DMS79 treated with DMSO at 0.1 percent for 48 hours (cell line): ENCODE data around the gene FBXW5.

Source experiments
- DNase-seq: peaks from one replicate; lab custom pipeline; 2025; lab: John Stamatoyannopoulos, UW

The FBXW5 gene

DNA sequence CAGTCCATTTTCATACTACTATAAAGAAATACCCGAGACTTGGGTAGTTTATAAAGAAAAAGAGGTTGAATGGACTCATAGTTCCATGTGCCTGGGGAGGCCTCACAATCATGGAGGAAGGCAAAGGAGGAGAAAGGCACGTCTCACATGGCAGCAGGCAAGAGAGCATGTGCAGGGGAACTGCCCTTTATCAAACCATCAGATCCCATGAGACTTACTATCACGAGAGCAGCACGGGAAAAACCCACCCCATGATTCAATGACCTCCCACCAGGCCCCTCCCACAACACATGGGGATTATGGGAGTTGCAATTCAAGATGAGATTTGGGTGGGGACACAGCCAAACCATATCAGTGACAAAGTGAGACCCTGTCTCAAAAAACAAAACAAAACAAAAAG is 38.3 kb downstream of the FBXW5 start:
- no peak for DNase-seq

DNA sequence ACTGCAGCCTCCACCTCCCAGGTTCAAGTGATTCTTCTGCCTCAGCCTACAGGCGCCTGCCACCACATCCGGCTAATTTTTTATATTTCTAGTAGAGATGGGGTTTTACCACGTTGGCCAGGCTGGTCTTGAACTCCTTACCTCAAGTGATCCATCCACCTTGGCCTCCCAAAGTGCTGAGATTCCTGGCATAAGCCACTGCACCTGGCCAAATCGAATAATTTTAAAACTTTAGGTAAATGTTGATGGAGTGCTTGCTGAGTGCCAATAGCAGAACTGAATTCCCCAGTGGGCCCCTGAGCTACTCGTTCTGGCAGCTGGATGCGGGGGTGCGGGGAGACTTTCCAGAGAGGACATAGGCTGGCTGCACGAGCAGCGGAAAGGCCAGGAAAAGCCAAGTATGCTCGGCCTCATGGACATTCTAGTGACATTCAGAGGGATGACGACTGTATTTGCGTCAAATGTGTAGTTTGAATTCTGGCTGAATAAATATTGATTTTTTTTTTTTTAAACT is 41.4 kb downstream of the FBXW5 start:
- DNase-seq: no peak

DNA sequence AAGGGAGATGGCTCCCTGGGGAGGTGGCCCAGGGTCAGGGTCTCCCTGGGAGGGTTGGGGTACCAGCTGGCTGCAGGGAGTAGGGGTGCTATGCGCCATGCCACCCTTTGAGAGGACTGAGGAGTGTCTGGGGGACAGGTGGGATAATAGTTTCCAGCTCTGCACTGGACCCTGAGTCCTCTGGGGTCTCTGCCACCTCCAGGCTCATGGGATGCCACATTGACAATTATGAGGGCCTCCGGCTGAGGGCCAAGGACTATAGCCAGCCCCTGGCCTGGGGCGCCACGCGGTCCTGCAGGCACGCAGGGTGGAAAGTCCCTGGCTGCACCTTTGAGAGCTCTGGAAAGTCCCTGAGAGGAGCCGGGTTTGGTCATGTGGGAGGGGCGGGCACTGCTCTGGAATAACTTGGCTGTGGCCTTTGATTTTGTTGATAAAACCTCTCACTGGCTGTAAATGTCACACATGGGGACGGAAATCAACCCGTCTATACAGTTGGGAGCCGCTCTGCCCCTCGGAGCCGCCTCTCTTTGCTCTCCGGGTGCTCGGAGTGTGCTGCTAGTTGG is 42.2 kb downstream of the FBXW5 start:
- no peak for DNase-seq

DNA sequence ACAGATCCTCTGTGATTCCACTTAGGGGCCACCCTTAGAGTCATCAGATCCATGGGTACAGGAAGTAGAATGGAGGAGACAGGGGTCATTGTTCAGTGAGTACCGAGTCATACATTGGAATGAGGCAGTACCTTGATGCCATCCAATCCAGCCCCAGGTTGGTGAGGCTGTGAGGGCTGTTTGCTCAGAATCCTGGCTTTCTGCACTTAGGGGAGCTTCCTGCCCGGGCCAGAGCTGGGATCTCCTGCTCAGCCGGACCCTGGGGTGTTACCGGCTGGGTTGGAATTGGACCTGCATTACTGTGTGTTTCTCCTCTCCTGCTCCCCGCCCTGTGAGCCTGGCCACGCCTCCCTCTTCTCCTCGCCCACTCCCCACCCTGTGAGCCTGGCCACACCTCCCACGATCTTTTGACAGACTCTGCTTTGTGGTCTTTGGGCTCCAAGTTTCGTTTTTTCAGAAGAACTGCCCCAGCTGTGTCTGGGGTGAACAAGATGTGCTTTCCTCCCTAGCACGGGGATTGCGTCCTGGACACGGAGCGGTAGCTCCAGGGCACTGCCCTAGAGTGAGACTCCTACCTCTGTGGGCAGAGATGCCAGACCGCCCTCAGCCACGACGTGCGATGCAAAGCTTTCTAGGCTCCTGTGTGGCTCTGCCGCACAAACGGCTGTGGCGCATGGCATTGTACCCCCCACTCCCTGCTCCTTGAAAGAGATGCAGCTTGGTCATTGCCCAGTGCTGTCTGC is 42.9 kb downstream of the FBXW5 start:
- DNase-seq: no peak

DNA sequence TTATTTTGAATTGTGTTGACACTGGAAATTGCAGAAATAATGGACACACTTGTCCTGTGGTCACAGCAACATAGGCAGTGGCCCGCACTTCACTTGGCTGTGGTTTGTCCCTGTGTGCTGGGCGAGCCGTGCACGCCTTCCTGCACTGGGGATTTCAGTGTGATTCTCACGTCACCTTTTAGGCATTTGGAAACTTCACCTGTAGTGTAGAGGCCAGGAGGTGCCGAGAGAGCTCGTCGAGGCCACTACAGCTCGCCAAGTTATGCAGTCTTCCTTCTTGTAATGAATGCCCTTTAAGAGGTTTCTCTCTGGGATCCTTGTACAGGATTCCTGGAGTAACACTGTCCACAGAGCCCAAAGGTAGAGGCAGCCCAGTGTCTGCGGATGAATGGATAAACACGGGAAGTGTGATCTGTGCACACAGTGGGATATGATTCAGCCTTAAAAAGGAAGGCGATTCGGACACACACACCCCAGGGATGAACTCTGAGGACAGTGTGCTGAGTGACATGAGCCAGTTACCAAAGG is 43.5 kb downstream of the FBXW5 start:
- no peak for DNase-seq

DNA sequence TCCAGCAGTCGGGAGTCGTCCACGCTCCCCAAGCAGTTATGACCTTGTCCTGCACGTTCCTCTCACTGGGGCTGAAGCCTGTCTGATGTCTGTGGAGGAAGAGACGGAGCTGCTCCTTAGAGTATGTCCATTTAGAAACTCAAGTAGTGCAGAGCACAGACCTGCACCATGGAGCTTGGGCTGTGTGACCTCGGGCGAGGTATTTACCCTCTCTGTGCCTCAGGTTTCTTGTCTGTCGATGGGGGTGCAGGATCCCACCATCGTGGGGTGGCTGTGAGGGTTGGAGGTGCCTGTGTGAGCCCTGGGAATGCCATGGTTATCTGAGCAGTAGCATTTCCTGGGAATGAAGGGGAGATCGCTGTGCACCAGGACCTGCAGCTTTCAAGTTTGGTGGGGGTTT is 44.0 kb downstream of the FBXW5 start:
- DNase-seq: no peak

DNA sequence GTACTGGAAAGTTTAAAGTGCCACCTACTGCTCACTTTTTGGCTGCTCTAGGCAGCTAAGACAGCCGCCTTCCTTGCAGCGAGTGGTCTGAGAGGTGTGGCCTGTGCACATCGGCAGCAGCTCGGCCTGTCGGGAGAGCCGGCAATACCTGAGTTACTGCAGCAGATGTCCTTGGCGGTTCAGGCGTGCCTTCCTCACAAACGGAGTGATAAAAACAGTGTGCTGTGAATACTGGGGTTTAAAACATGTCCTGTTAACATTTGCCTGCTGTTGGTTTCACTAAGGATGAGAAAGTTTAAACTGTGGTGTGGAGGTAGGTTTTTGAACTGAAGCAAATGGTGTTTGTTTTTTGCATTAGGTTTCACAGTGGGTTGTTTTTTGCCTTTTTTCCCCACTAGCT is 45.3 kb downstream of the FBXW5 start:
- DNase-seq: no peak

DNA sequence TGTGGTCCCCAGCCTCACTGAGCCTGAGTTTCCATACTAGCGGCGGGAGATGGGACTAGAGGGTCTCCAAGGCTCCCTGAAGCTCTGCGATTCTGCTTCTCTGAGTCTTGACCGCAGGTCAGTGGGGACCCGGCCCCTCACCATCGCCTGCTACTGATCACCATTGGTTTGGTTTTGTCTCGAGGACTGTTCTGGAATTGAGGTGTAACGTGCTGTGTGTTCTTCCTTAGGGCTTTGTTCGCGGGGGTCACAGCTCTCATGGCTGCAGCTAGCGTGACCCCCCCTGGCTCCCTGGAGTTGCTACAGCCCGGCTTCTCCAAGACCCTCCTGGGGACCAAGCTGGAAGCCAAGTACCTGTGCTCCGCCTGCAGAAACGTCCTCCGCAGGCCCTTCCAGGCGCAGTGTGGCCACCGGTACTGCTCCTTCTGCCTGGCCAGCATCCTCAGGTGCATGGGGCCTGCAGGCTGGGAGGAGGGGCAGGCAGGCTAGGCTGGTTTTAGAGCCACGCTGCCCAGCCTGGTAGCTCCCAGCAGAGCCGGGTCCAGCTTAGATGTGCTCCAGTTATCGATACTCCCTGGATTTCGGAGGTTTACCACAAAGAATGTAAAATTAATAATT is 45.9 kb downstream of the FBXW5 start:
- no peak for DNase-seq

DNA sequence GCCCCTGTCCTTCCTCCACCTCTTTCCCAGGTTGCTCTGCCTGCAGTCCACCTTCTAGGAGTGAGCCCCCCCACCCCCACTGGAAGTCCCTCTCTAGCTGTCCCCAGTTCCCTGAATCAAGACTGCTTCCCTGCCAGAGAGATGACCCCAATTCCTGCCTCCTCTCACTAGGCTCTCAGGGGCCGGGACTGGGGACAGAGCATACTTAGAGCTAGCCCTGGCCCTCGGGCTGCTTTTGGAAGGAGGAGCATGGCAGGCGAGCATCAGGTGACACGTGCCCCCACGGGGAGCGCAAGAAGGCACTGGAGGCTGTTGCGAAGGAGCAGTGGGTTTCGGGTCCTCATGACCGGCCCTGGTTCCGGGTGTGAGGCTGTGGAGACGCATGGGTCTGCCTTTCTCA is 48.5 kb downstream of the FBXW5 start:
- DNase-seq: no peak

DNA sequence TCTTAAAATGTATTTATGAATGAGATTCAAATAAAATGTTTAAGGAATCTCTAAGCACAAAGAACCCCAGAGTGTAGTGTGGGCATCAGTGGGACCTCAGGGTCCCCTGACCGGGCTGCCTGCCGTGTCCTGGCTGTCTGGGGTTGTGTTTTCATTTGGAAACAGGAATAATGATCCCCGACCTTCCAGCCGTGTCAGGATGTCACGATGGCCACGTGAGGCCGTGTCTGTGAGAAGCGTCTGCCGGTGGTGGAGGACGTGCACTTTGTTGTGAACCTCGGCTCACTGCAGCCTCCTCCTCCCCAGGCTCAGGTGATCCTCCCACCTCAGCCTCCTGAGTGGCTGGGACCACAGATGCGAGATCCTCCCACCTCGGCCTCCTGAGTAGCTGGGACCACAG is 53.9 kb downstream of the FBXW5 start:
- DNase-seq: no peak
